GM12878 (cell line): Measurements from ENCODE around the gene PTPRN2. TPM values are rescaled to one million over a fixed set of nuclear protein-coding genes. Genes with fewer than 3 reads are reported as not detected.

Source experiments
- ATAC-seq: fragments of 200-7000 bp; cut with Tn5 transposase; 3 replicates; pipeline ENCODE4 v1.9.1; 2020; ENCODE audit warnings: mild to moderate bottlenecking, moderate library complexity
- BruUV-seq: library from RNA; stranded (reverse); fragments of 400-500 nt; replicated peaks from 2 replicates; lab custom pipeline; 2021; lab: Mats Ljungman, UMichigan
- CTCF ChIA-PET: fragments of 300-600 bp; sonication (Branson Sonifier 250); formaldehyde crosslinking; extraction: SDS; loops from one replicate; lab custom pipeline; 2021; ENCODE audit warnings: inconsistent platforms; lab: Yijun Ruan, JAX
- POLR2A ChIA-PET: fragments of 350-600 bp; formaldehyde crosslinking; extraction: SDS; loops from one replicate; lab custom pipeline; 2021; ENCODE audit warnings: inconsistent platforms; lab: Charles Lee
- RAD21 ChIA-PET: fragments of 300-600 bp; sonication (Branson Sonifier 250); formaldehyde crosslinking; loops from one replicate; lab custom pipeline; 2023; ENCODE audit warnings: antibody characterized with exemption; ENCODE audit not compliant: unreplicated experiment; lab: Charles Lee
- SMC1A ChIA-PET: fragments of 300-600 bp; sonication (Branson Sonifier 250); formaldehyde crosslinking; loops from one replicate; lab custom pipeline; 2023; ENCODE audit not compliant: unreplicated experiment, uncharacterized antibody; lab: Charles Lee
- DNase-seq: peaks from one replicate; pipeline ENCODE4 v3.0.0-alpha.2; 2011; ENCODE audit warnings: low read depth, low spot score
- FAIRE-seq: peaks from 3 replicates; lab custom pipeline; 2011; peaks lifted over from hg19 to GRCh38; lab: Jason Lieb, UNC
- H2AFZ ChIP-seq: 2 replicates; pipeline ENCODE4 v1.6.0; 2011; ENCODE audit warnings: low read depth, low read length, control low read depth; ENCODE audit not compliant: control insufficient read depth
- H3K27ac ChIP-seq: 2 replicates; pipeline ENCODE4 v1.5.1; 2011; ENCODE audit warnings: control low read depth; ENCODE audit not compliant: control insufficient read depth, insufficient read depth
- H3K27me3 ChIP-seq, 2 experiments: replicated peaks in 1 of 2; 2 replicates each; pipeline versions ENCODE4 v1.6.0 to v1.6.1; 2011; ENCODE audit warnings: low read length in 1 of 2; ENCODE audit not compliant: control insufficient read depth in 2 of 2, insufficient read depth in 2 of 2
- H3K36me3 ChIP-seq, 2 experiments: 2 replicates each; pipeline ENCODE4 v1.5.1; 2011; ENCODE audit warnings: low read length in 1 of 2; ENCODE audit not compliant: control insufficient read depth in 2 of 2, insufficient read depth in 2 of 2
- H3K4me1 ChIP-seq: 2 replicates; pipeline ENCODE4 v1.6.1; 2011; ENCODE audit warnings: mild to moderate bottlenecking, low read length, moderate library complexity, mixed read lengths; ENCODE audit not compliant: control insufficient read depth, insufficient read depth
- H3K4me2 ChIP-seq: 2 replicates; pipeline ENCODE4 v1.6.0; 2011; ENCODE audit warnings: control low read depth; ENCODE audit not compliant: control insufficient read depth, insufficient read depth
- H3K4me3 ChIP-seq: fragments of 200-600 bp; sonication (generic); 2 replicates; pipeline ENCODE4 v1.5.1; 2016
- H3K79me2 ChIP-seq: 2 replicates; pipeline ENCODE4 v1.6.0; 2011; ENCODE audit warnings: low read length; ENCODE audit not compliant: control insufficient read depth, insufficient read depth
- H3K9ac ChIP-seq: 2 replicates; pipeline ENCODE4 v1.8.0; 2011; ENCODE audit warnings: low read length, control low read depth, mixed read lengths; ENCODE audit not compliant: control insufficient read depth, insufficient read depth
- H3K9me3 ChIP-seq: replicated peaks from 3 replicates; pipeline ENCODE4 v1.5.1; 2011; ENCODE audit warnings: mild to moderate bottlenecking, low read length; ENCODE audit not compliant: control insufficient read depth, insufficient read depth
- H4K20me1 ChIP-seq: 2 replicates; pipeline ENCODE4 v1.6.0; 2011; ENCODE audit not compliant: control insufficient read depth, insufficient read depth
- BMI1 ChIP-seq: fragments of 450-650 bp; IDR thresholded peaks from 2 replicates; pipeline ENCODE4 v1.6.1; 2016; ENCODE audit warnings: mild to moderate bottlenecking, moderate library complexity, borderline replicate concordance
- CHD2 ChIP-seq: IDR thresholded peaks from 2 replicates; pipeline ENCODE4 v1.6.1; 2011; ENCODE audit warnings: low read depth, low read length, improper control_type of control experiment, borderline replicate concordance
- CREM ChIP-seq: IDR thresholded peaks from 2 replicates; pipeline ENCODE4 v1.6.1; 2014; ENCODE audit warnings: antibody characterized with exemption, low read depth
- HCFC1 ChIP-seq: fragments of 150-350 bp; IDR thresholded peaks from 2 replicates; pipeline ENCODE4 v1.6.1; 2014; ENCODE audit warnings: low read length
- NFIC ChIP-seq: IDR thresholded peaks from 2 replicates; pipeline ENCODE4 v1.6.1; 2012; ENCODE audit warnings: low read depth, mild to moderate bottlenecking, inconsistent platforms, low read length, moderate library complexity
- PAX5 ChIP-seq: IDR thresholded peaks from 2 replicates; pipeline ENCODE4 v1.6.1; 2011; ENCODE audit warnings: low read depth, low read length, borderline replicate concordance
- SMARCA5 ChIP-seq: fragments of 450-650 bp; IDR thresholded peaks from 2 replicates; pipeline ENCODE4 v1.6.1; 2017; ENCODE audit warnings: mild to moderate bottlenecking
- SUZ12 ChIP-seq: fragments of 200-600 bp; sonication (generic); IDR thresholded peaks from one replicate; pipeline ENCODE4 v1.6.1; 2018; ENCODE audit warnings: antibody characterized with exemption, mild to moderate bottlenecking; ENCODE audit not compliant: unreplicated experiment
- WGBS: methylation state at CpG from one replicate; pipeline ENCODE4 v1.1.6; 2016; ENCODE audit warnings: low lambda C conversion rate; ENCODE audit not compliant: insufficient replicate concordance, insufficient coverage; ENCODE audit errors: missing lambda C conversion rate; 5-methylcytosine and 5-hydroxymethylcytosine counted together
- in situ Hi-C: fragments of 300-500 bp; cut with MboI; formaldehyde crosslinking; loops from 9 replicates; pipeline ENCODE4 v1.14.3; 2018; ENCODE audit warnings: mixed read lengths
- intact Hi-C: fragments of 100-400 bp; cut with micrococcal nuclease; formaldehyde crosslinking; loops from one replicate; pipeline ENCODE4 v1.14.2; 2022; ENCODE audit not compliant: unreplicated experiment
- polyA plus RNA-seq, 11 experiments: library from polyadenylated mRNA; depleted of rRNA in 4 of 11; unstranded in 6 of 11; stranded (reverse) in 5 of 11; fragments of >200 nt; fragmentation: Nextera tagmentation in 4 of 11; fragmentation: Illumina TruSeq in 1 of 11; extraction: Ambion mirVana in 4 of 11; extraction: Trizol in 1 of 11; gene quantifications; 1 replicate in 1 of 11; 2 replicates in 10 of 11; pipeline versions ENCODE4 v1.2.1 to v1.2.3, GENCODE V29; 2011 to 2016; ENCODE audit warnings: inconsistent platforms in 2 of 11, missing spikeins in 2 of 11, low read depth in 1 of 11
- total RNA-seq, 4 experiments: library from RNA; depleted of rRNA in 3 of 4; stranded (reverse); fragments of >200 nt in 3 of 4; fragmentation: Illumina TruSeq in 1 of 4; extraction: Trizol in 1 of 4; gene quantifications; 2 replicates each; pipeline versions ENCODE4 v1.2.1 to v1.2.3, GENCODE V29; 2013 to 2021
- TF ChIP-seq, protein P1 (sequence below): IDR thresholded peaks from 2 replicates; pipeline ENCODE4 v1.6.1; 2012; ENCODE audit warnings: low read depth, low read length, improper control_type of control experiment
- TF ChIP-seq, protein P2 (sequence below): IDR thresholded peaks from 2 replicates; pipeline ENCODE4 v1.6.1; 2011; ENCODE audit warnings: mild to moderate bottlenecking, low read depth, low read length, moderate library complexity; ENCODE audit not compliant: insufficient replicate concordance
- TF ChIP-seq, protein P3 (sequence below): IDR thresholded peaks from 2 replicates; pipeline ENCODE4 v1.6.1; 2012; ENCODE audit warnings: improper control_type of control experiment, low read depth, low read length; ENCODE audit not compliant: insufficient replicate concordance

Gene PTPRN2
- total and polyA plus RNA-seq, 10 of the 15 experiments (the other 5 are each of a cell fraction or from before 2014, with no cell fraction given), result 5.4 TPM; not detected in 9

DNA sequence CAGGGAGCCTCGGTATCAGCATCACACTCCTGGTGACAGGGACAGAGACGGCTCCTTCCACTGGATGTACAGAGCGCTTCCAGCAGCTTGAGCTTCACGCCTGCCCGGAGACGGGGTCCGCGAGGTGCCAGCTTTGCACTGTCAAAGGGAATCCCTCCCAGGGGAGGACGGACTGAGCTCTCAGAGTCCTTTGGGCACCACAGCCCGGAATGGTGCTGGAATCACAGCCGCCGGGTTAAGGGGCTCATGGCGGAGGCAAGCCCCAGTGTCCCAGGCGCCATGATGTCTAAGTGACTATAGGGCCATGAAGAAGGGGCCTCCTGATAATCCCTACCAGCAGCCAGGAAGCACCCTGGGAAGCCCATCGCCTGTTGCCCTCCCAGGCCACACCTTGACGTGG is 41.4 kb downstream of the PTPRN2 start:
- TF ChIP-seq CREM, result no peak
- no peak for TF ChIP-seq SMARCA5
- no peak for TF ChIP-seq CHD2
- TF ChIP-seq HCFC1, result no peak
- no peak for TF ChIP-seq PAX5
- TF ChIP-seq, protein P1, sequence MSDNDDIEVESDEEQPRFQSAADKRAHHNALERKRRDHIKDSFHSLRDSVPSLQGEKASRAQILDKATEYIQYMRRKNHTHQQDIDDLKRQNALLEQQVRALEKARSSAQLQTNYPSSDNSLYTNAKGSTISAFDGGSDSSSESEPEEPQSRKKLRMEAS, result no peak
- RAD21 ChIA-PET, result no interaction called here
- DNase-seq, result no peak
- Histone ChIP-seq H3K36me3 (no peaks in the 10 kb centered on the region), H2AFZ (no peak overlapping the region), H3K79me2 (no peaks in the 10 kb centered on the region), H3K4me1 (no peaks in the 10 kb centered on the region), H3K4me2 (no peak overlapping the region), H3K27ac (no peak overlapping the region), H3K9ac (no peak overlapping the region), H3K27me3 (no peaks in the 10 kb centered on the region), H3K9me3 (no peaks in the 10 kb centered on the region; the same call in 2 of the 3 replicates), H3K4me3 (no peak overlapping the region), H4K20me1 (no peaks in the 10 kb centered on the region)
- intact Hi-C loops (no loop called here), in situ Hi-C loops (no loop called here)
- WGBS, result 64% methylated on average over 16 of the region's 16 CpGs
- ATAC-seq, result no peak
- CTCF ChIA-PET, result no interaction called here
- SMC1A ChIA-PET, result no interaction called here
- POLR2A ChIA-PET, result no interaction called here
- FAIRE-seq, result no peak
- BruUV-seq, result no TSS peak

DNA sequence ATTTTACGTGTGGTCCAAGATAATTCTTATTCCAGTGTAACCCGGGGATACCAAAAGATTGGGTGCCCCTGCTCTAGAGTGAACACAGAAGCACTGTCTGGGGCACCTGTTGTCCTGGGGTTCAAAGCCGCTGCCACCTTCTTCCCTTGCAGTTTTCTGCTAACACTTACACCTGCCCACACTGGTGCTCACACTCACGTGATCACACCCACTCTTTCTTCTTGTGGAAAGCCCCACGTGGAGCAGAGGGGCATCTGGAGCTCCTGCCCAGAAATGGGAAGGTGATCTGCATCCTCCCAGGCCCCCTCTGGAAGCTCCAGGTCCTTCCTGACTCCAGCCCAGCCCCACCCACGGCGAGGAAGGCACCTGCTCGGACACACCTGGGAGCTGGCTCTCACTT is 42.9 kb downstream of the PTPRN2 start:
- no peak for DNase-seq
- H3K4me2 ChIP-seq, result no peak overlapping the region
- no peaks in the 10 kb centered on the region for H3K36me3 ChIP-seq
- no peak for FAIRE-seq
- H3K9me3 ChIP-seq, result no peaks in the 10 kb centered on the region; the same call in 2 of the 3 replicates
- no peak overlapping the region for H3K9ac ChIP-seq
- in situ Hi-C loops, result no loop called here
- no peak overlapping the region for H3K4me3 ChIP-seq
- SMC1A ChIA-PET, result no interaction called here
- POLR2A ChIA-PET, result no interaction called here
- ATAC-seq, result no peak
- H4K20me1 ChIP-seq, result no peaks in the 10 kb centered on the region
- CTCF ChIA-PET, result interaction anchor here (0.6 kb wide), 1 partner anchor 128 kb away, joined by 3 read pairs; no protein-coding TSS in a partner anchor
- H3K4me1 ChIP-seq, result no peaks in the 10 kb centered on the region
- BruUV-seq, result no TSS peak
- no peak overlapping the region for H2AFZ ChIP-seq
- RAD21 ChIA-PET, result no interaction called here
- no peaks in the 10 kb centered on the region for H3K79me2 ChIP-seq
- no peaks in the 10 kb centered on the region for H3K27me3 ChIP-seq
- no peak overlapping the region for H3K27ac ChIP-seq
- 9% methylated on average over 8 of the region's 8 CpGs for WGBS
- intact Hi-C loops, result no loop called here
- TF ChIP-seq, protein P2, sequence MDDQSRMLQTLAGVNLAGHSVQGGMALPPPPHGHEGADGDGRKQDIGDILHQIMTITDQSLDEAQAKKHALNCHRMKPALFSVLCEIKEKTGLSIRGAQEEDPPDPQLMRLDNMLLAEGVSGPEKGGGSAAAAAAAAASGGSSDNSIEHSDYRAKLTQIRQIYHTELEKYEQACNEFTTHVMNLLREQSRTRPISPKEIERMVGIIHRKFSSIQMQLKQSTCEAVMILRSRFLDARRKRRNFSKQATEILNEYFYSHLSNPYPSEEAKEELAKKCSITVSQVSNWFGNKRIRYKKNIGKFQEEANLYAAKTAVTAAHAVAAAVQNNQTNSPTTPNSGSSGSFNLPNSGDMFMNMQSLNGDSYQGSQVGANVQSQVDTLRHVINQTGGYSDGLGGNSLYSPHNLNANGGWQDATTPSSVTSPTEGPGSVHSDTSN, result no peak
- TF ChIP-seq, protein P1, result no peak
- no peak for TF ChIP-seq NFIC
- TF ChIP-seq BMI1, result no peak
- no peak for TF ChIP-seq SUZ12
- TF ChIP-seq, protein P3, sequence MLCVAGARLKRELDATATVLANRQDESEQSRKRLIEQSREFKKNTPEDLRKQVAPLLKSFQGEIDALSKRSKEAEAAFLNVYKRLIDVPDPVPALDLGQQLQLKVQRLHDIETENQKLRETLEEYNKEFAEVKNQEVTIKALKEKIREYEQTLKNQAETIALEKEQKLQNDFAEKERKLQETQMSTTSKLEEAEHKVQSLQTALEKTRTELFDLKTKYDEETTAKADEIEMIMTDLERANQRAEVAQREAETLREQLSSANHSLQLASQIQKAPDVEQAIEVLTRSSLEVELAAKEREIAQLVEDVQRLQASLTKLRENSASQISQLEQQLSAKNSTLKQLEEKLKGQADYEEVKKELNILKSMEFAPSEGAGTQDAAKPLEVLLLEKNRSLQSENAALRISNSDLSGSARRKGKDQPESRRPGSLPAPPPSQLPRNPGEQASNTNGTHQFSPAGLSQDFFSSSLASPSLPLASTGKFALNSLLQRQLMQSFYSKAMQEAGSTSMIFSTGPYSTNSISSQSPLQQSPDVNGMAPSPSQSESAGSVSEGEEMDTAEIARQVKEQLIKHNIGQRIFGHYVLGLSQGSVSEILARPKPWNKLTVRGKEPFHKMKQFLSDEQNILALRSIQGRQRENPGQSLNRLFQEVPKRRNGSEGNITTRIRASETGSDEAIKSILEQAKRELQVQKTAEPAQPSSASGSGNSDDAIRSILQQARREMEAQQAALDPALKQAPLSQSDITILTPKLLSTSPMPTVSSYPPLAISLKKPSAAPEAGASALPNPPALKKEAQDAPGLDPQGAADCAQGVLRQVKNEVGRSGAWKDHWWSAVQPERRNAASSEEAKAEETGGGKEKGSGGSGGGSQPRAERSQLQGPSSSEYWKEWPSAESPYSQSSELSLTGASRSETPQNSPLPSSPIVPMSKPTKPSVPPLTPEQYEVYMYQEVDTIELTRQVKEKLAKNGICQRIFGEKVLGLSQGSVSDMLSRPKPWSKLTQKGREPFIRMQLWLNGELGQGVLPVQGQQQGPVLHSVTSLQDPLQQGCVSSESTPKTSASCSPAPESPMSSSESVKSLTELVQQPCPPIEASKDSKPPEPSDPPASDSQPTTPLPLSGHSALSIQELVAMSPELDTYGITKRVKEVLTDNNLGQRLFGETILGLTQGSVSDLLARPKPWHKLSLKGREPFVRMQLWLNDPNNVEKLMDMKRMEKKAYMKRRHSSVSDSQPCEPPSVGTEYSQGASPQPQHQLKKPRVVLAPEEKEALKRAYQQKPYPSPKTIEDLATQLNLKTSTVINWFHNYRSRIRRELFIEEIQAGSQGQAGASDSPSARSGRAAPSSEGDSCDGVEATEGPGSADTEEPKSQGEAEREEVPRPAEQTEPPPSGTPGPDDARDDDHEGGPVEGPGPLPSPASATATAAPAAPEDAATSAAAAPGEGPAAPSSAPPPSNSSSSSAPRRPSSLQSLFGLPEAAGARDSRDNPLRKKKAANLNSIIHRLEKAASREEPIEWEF, result no peak
